ENCODE results near the gene WNT2.
"Not testable (repeated sequence)": the region's sequence is repeated elsewhere in the genome, so short reads cannot be mapped to it uniquely, and the experiment has no call there.

Gene WNT2

GRCh38 chr7:117323851-117324711 is 1.2 kb upstream of the WNT2 start:
- Mint-ChIP-seq H3K27me3 (peaks cover 46% of the 10 kb centered on the region), H3K9me3 (ENCODE audit: low read depth) (no peaks in the 10 kb centered on the region), H3K36me3 (no peaks in the 10 kb centered on the region), H3K4me1 (ENCODE audit: low read depth) (no peaks in the 10 kb centered on the region), H3K4me3 (no peak overlapping the region), H3K27ac (no peak overlapping the region)

GRCh38 chr7:117323305-117323850 is 520 bp upstream of the WNT2 start:
- Mint-ChIP-seq H3K9me3 (ENCODE audit: low read depth) (no peaks in the 10 kb centered on the region), H3K27ac (no peak overlapping the region), H3K4me3 (no peak overlapping the region), H3K27me3 (peaks cover 46% of the 10 kb centered on the region), H3K36me3 (no peaks in the 10 kb centered on the region), H3K4me1 (ENCODE audit: low read depth) (no peaks in the 10 kb centered on the region)

GRCh38 chr7:117320523-117320922 is 2.3 kb downstream of the WNT2 start:
- peaks cover 38% of the 10 kb centered on the region for H3K27me3 Mint-ChIP-seq
- H3K36me3 Mint-ChIP-seq: no peaks in the 10 kb centered on the region
- no peaks in the 10 kb centered on the region for H3K4me1 Mint-ChIP-seq (ENCODE audit: low read depth)
- no peak overlapping the region for H3K4me3 Mint-ChIP-seq
- H3K9me3 Mint-ChIP-seq (ENCODE audit: low read depth): no peaks in the 10 kb centered on the region
- no peak overlapping the region for H3K27ac Mint-ChIP-seq

- H3K27me3 Mint-ChIP-seq: peaks cover 31% of the 10 kb centered on the region
- H3K36me3 Mint-ChIP-seq: no peaks in the 10 kb centered on the region
- no peak overlapping the region for H3K4me3 Mint-ChIP-seq
- H3K4me1 Mint-ChIP-seq (ENCODE audit: low read depth): no peaks in the 10 kb centered on the region
- no peaks in the 10 kb centered on the region for H3K9me3 Mint-ChIP-seq (ENCODE audit: low read depth)
- H3K27ac Mint-ChIP-seq: no peak overlapping the region
These were observed 3.7 kb downstream of the WNT2 start for GRCh38 chr7:117319181-117319580.

GRCh38 chr7:117313582-117313981 is 9.3 kb downstream of the WNT2 start:
- no peaks in the 10 kb centered on the region for H3K36me3 Mint-ChIP-seq
- H3K27ac Mint-ChIP-seq: no peak overlapping the region
- H3K4me1 Mint-ChIP-seq (ENCODE audit: low read depth): no peaks in the 10 kb centered on the region
- H3K9me3 Mint-ChIP-seq (ENCODE audit: low read depth): no peaks in the 10 kb centered on the region
- no peaks in the 10 kb centered on the region for H3K27me3 Mint-ChIP-seq
- H3K4me3 Mint-ChIP-seq: no peak overlapping the region

- Mint-ChIP-seq H3K27ac (no peak overlapping the region), H3K4me3 (no peak overlapping the region), H3K27me3 (peaks cover 2% of the 10 kb centered on the region), H3K9me3 (ENCODE audit: low read depth) (no peaks in the 10 kb centered on the region), H3K4me1 (ENCODE audit: low read depth) (no peaks in the 10 kb centered on the region), H3K36me3 (no peaks in the 10 kb centered on the region)
These were observed 10.0 kb downstream of the WNT2 start for GRCh38 chr7:117312593-117313580.

GRCh38 chr7:117308891-117309290 is 14.0 kb downstream of the WNT2 start:
- no peaks in the 10 kb centered on the region for H3K9me3 Mint-ChIP-seq (ENCODE audit: low read depth)
- H3K4me3 Mint-ChIP-seq: no peak overlapping the region
- H3K36me3 Mint-ChIP-seq: no peaks in the 10 kb centered on the region
- peaks cover 4% of the 10 kb centered on the region for H3K27me3 Mint-ChIP-seq
- H3K27ac Mint-ChIP-seq: no peak overlapping the region
- no peaks in the 10 kb centered on the region for H3K4me1 Mint-ChIP-seq (ENCODE audit: low read depth)

- no peaks in the 10 kb centered on the region for H3K36me3 Mint-ChIP-seq
- no peaks in the 10 kb centered on the region for H3K9me3 Mint-ChIP-seq (ENCODE audit: low read depth)
- H3K4me3 Mint-ChIP-seq: no peak overlapping the region
These were observed 20.5 kb downstream of the WNT2 start for GRCh38 chr7:117302396-117302795.

GRCh38 chr7:117300506-117300905 is 22.4 kb downstream of the WNT2 start:
- H3K27me3 Mint-ChIP-seq; H3K9me3 Mint-ChIP-seq (ENCODE audit: low read depth); H3K4me1 Mint-ChIP-seq (ENCODE audit: low read depth); H3K36me3 Mint-ChIP-seq; H3K27ac Mint-ChIP-seq; H3K4me3 Mint-ChIP-seq: not testable (repeated sequence)

More at GRCh38 chr7:117302396-117302795, 20.5 kb downstream of the WNT2 start:
- Mint-ChIP-seq H3K27ac (no peak overlapping the region), H3K4me1 (ENCODE audit: low read depth) (no peaks in the 10 kb centered on the region), H3K27me3 (peaks cover 2% of the 10 kb centered on the region)

GRCh38 chr7:117297606-117298005 is 25.3 kb downstream of the WNT2 start:
- Mint-ChIP-seq H3K4me3 (no peak overlapping the region), H3K36me3 (no peaks in the 10 kb centered on the region), H3K27ac (no peak overlapping the region)

GRCh38 chr7:117296066-117296465 is 26.8 kb downstream of the WNT2 start:
- no peaks in the 10 kb centered on the region for H3K4me1 Mint-ChIP-seq (ENCODE audit: low read depth)
- no peaks in the 10 kb centered on the region for H3K27me3 Mint-ChIP-seq
- no peak overlapping the region for H3K27ac Mint-ChIP-seq
- no peaks in the 10 kb centered on the region for H3K9me3 Mint-ChIP-seq (ENCODE audit: low read depth)
- no peaks in the 10 kb centered on the region for H3K36me3 Mint-ChIP-seq
- H3K4me3 Mint-ChIP-seq: no peak overlapping the region

More at GRCh38 chr7:117297606-117298005, 25.3 kb downstream of the WNT2 start:
- no peaks in the 10 kb centered on the region for H3K4me1 Mint-ChIP-seq (ENCODE audit: low read depth)
- no peaks in the 10 kb centered on the region for H3K27me3 Mint-ChIP-seq
- H3K9me3 Mint-ChIP-seq (ENCODE audit: low read depth): no peaks in the 10 kb centered on the region

GRCh38 chr7:117285826-117286225 is 37.0 kb downstream of the WNT2 start:
- Mint-ChIP-seq H3K9me3 (ENCODE audit: low read depth) (no peaks in the 10 kb centered on the region), H3K27ac (no peak overlapping the region), H3K4me1 (ENCODE audit: low read depth) (no peaks in the 10 kb centered on the region), H3K36me3 (no peaks in the 10 kb centered on the region), H3K27me3 (peaks cover 5% of the 10 kb centered on the region), H3K4me3 (no peak overlapping the region)

- Mint-ChIP-seq H3K27ac (no peak overlapping the region), H3K36me3 (no peaks in the 10 kb centered on the region), H3K27me3 (peaks cover 3% of the 10 kb centered on the region), H3K9me3 (ENCODE audit: low read depth) (no peaks in the 10 kb centered on the region), H3K4me1 (ENCODE audit: low read depth) (no peaks in the 10 kb centered on the region), H3K4me3 (no peak overlapping the region)
These were observed 38.2 kb downstream of the WNT2 start for GRCh38 chr7:117284692-117285091.

- Mint-ChIP-seq H3K4me3 (no peak overlapping the region), H3K36me3 (no peaks in the 10 kb centered on the region), H3K27me3 (peaks cover 2% of the 10 kb centered on the region), H3K4me1 (ENCODE audit: low read depth) (no peaks in the 10 kb centered on the region), H3K27ac (no peak overlapping the region), H3K9me3 (ENCODE audit: low read depth) (no peaks in the 10 kb centered on the region)
These were observed 39.1 kb downstream of the WNT2 start for GRCh38 chr7:117283779-117284178.

GRCh38 chr7:117283371-117283770 is 39.5 kb downstream of the WNT2 start:
- H3K9me3 Mint-ChIP-seq (ENCODE audit: low read depth): no peaks in the 10 kb centered on the region
- H3K4me1 Mint-ChIP-seq (ENCODE audit: low read depth): no peaks in the 10 kb centered on the region
- no peak overlapping the region for H3K4me3 Mint-ChIP-seq
- no peaks in the 10 kb centered on the region for H3K36me3 Mint-ChIP-seq
- H3K27ac Mint-ChIP-seq: no peak overlapping the region
- H3K27me3 Mint-ChIP-seq: peaks cover 2% of the 10 kb centered on the region

All from activated naive CD8-positive, alpha-beta T cell (primary cell).